Activated naive CD4-positive, alpha-beta T cell treated with anti-CD3 and anti-CD28 coated beads, Interleukin-2, amount 10 ng/mL, durations not matched to agents 7 days and 5 days (primary cell): ENCODE data around the gene ARHGAP40.
A peak's percentile ranks its signal among the peaks of the same experiment; 100 is the strongest.

Experiments used
- CTCF ChIA-PET: fragments of 350-600 bp; sonication (Branson Sonifier 250); formaldehyde crosslinking; loops from one replicate; lab custom pipeline; 2021; ENCODE audit warnings: antibody characterized with exemption; lab: Charles Lee
- DNase-seq: peaks from one replicate; pipeline ENCODE4 v3.0.0-alpha.2; 2020
- H3K27ac Mint-ChIP-seq: one replicate; pipeline ENCODE4 v1.8.0; 2021; ENCODE audit warnings: mild to moderate bottlenecking, moderate library complexity, mixed read lengths
- H3K27me3 Mint-ChIP-seq: one replicate; pipeline ENCODE4 v1.8.0; 2021; ENCODE audit warnings: mild to moderate bottlenecking, mixed read lengths
- H3K36me3 Mint-ChIP-seq: one replicate; pipeline ENCODE4 v1.8.0; 2021; ENCODE audit warnings: mixed read lengths
- H3K4me1 Mint-ChIP-seq: one replicate; pipeline ENCODE4 v1.8.0; 2021; ENCODE audit warnings: mixed read lengths
- H3K4me3 Mint-ChIP-seq: one replicate; pipeline ENCODE4 v1.8.0; 2021; ENCODE audit warnings: mild to moderate bottlenecking, moderate library complexity, mixed read lengths
- H3K9me3 Mint-ChIP-seq: one replicate; pipeline ENCODE4 v1.8.0; 2021; ENCODE audit warnings: mixed read lengths

ARHGAP40 gene

DNA sequence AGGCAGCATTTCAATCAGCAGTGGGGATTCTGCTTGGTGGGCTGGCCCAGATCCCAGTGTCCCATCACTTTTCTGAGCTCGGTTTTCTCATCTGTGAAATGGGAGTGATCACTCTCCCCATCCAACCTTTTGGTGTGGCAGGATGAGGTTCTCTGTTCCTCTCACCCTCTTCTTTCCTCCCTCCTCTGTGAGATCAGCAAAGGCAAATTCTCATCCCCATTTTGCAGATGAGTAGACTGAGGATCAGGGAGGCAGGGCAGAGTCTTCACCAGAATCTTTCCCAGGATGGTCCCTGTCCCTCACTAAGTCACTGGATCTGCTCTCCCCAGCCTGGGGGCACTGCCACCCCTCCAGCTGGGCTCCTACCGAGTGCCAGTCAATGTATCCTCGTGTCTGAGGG lies 62.1 kb downstream of the ARHGAP40 start:
- no peaks in the 10 kb centered on the region for H3K9me3 Mint-ChIP-seq
- no peaks in the 10 kb centered on the region for H3K36me3 Mint-ChIP-seq
- DNase-seq: no peak
- H3K27me3 Mint-ChIP-seq: peaks cover 60% of the 10 kb centered on the region
- no peak overlapping the region for H3K27ac Mint-ChIP-seq
- no peak overlapping the region for H3K4me3 Mint-ChIP-seq
- no peaks in the 10 kb centered on the region for H3K4me1 Mint-ChIP-seq
- CTCF ChIA-PET: no interaction called here

DNA sequence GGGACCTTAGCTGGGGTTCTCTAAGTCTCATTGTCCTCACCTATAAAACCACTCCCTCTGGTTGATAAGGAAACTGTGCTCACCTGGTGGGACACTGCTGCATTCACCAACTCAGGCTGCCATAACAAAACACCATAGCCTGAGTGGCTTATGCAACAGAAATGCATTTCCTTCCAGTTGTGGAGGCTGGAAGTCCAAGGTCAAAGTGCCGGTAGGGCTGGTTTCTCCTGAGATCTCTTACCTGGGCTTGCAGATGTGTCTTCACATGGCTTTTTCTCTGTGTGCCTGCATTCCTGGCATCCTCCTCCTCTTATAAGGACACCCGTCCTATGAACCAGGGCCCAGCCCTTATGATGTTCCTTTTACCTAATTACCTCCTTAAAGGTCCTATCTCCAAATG lies 62.7 kb downstream of the ARHGAP40 start:
- H3K9me3 Mint-ChIP-seq: no peaks in the 10 kb centered on the region
- no peaks in the 10 kb centered on the region for H3K36me3 Mint-ChIP-seq
- CTCF ChIA-PET: interaction anchor here (0.6 kb wide), 1 partner anchor 386 kb away, joined by 3 read pairs; no protein-coding TSS in a partner anchor
- DNase-seq: no peak
- no peak overlapping the region for H3K27ac Mint-ChIP-seq
- H3K27me3 Mint-ChIP-seq: peaks cover 61% of the 10 kb centered on the region
- H3K4me1 Mint-ChIP-seq: no peaks in the 10 kb centered on the region
- no peak overlapping the region for H3K4me3 Mint-ChIP-seq

DNA sequence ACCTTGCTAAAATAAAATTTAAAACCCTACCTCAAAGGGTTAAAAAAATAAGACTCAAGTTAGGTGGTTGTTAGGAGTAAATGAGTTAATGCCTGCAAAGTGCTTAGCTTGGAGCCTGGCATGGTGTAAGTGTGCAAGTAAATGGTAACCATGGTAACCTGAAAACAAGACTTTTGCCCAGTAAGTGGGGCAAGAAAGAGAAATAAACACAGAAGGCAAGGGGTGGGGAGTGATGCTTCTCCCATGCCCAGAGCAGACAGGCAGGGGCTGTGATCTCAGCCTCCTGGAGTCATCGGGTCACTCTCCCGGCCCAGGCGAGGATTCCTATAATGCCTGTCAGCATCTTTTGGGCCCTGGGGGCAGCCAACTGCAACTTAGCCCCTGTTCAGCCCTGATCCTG lies 63.5 kb downstream of the ARHGAP40 start:
- H3K4me3 Mint-ChIP-seq: no peak overlapping the region
- no peak for DNase-seq
- peaks cover 65% of the 10 kb centered on the region for H3K27me3 Mint-ChIP-seq
- H3K27ac Mint-ChIP-seq: no peak overlapping the region
- CTCF ChIA-PET: no interaction called here
- H3K36me3 Mint-ChIP-seq: no peaks in the 10 kb centered on the region
- H3K9me3 Mint-ChIP-seq: no peaks in the 10 kb centered on the region
- no peaks in the 10 kb centered on the region for H3K4me1 Mint-ChIP-seq

DNA sequence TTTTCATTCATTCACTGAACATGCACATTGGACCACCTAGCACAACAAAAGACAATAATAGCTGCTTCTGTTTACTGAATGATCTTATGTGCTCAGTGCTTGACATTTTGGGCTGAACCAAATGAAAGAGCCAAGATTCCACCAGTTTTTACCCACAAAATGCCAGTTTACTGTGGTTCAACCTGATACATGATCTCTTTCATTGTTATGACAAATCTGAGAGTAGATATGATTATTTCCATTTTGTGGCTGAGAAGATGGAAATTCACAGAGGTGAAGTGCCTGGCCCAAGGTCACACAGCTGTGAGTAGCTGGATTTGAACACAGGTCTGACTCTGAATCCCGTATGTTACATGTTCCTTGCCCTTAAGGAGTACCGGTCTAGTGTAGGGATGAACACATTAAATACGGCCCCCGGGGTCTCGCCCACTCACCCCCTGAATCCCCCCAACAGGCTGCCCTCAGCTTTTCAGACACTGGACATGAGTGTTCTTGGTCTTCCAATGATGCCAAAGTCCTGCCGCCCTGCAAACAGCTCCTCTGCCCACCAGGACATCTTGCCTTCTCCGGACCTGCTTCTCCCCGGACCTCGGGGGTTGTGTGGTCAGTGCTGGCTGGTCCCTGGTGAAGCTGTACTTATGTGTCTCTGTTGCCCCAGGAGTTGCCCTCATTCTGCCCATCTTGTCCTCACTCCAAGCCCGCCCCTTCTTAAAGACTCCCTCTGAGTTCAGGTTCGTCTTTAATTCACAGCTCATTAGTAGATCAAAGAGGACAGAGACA lies 64.1 kb downstream of the ARHGAP40 start:
- DNase-seq: no peak
- H3K9me3 Mint-ChIP-seq: no peaks in the 10 kb centered on the region
- no peaks in the 10 kb centered on the region for H3K4me1 Mint-ChIP-seq
- no peaks in the 10 kb centered on the region for H3K36me3 Mint-ChIP-seq
- H3K4me3 Mint-ChIP-seq: no peak overlapping the region
- peaks cover 69% of the 10 kb centered on the region for H3K27me3 Mint-ChIP-seq
- CTCF ChIA-PET: interaction anchor here (0.7 to 0.8 kb wide), 2 partner anchors 16 to 60 kb away, joined by 3 read pairs; no protein-coding TSS in a partner anchor
- no peak overlapping the region for H3K27ac Mint-ChIP-seq

DNA sequence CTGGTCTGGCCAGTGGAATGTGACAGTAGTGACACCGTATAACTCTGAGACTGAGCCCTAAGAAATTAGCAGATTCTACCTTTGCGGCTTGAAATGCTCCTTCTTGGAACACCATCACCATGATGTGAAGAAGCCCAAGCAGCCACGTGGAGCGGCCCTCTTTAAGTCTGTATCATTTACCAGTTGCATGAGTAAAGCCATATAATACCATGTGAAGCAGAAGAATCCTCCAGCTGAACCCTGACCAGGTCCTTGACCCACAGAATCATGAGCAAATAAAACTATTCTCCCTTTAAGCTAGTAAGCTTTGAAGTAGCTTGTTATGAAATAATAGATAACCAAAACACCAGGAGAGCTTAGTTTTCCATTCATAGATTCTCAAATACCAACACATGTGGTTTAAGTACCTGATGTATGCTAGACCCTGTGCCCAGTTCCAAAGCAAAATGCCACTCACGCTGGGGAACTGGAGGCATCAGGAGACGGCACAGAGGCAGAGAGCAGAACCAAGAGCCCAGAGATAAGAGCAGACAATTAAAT lies 65.9 kb downstream of the ARHGAP40 start:
- H3K4me1 Mint-ChIP-seq: no peaks in the 10 kb centered on the region

GRCh38 chr20:38669688-38670087 lies 68.1 kb downstream of the ARHGAP40 start:
- Mint-ChIP-seq H3K9me3 (no peaks in the 10 kb centered on the region), H3K27me3 (peaks cover 96% of the 10 kb centered on the region), H3K4me3 (no peak overlapping the region), H3K36me3 (no peaks in the 10 kb centered on the region), H3K27ac (no peak overlapping the region), H3K4me1 (peaks cover 13% of the 10 kb centered on the region)
- DNase-seq: no peak
- CTCF ChIA-PET: interaction anchor here (1.4 kb wide), 1 partner anchor 10 kb away, joined by 9 read pairs; no protein-coding TSS in a partner anchor

More for the DNA sequence above, 65.9 kb downstream of the ARHGAP40 start:
- Mint-ChIP-seq H3K9me3 (no peaks in the 10 kb centered on the region), H3K4me3 (no peak overlapping the region), H3K27ac (no peak overlapping the region), H3K27me3 (peaks cover 87% of the 10 kb centered on the region), H3K36me3 (no peaks in the 10 kb centered on the region)
- DNase-seq: no peak
- CTCF ChIA-PET: interaction anchor here (0.6 to 0.9 kb wide), 2 partner anchors 9 to 64 kb away, joined by 4 read pairs; no protein-coding TSS in a partner anchor

DNA sequence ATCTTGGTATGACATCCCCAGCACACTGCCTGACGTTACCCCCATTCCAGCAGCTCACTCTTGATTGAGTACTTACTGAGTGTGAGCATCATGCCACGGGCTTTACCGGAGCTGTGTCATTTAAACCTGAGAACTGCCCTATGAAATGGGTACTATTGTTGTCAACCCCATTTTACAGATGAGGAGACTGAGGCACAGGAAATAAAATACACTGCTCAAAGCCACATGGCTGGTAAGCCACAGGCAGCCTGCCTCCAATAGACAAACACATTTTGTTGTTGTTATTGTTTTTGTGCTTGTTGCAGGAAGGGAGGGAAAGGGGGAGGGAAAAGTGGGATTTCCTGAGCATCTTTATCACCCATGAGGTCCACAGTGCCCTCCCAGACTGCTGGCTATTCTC lies 69.2 kb downstream of the ARHGAP40 start:
- peaks cover 15% of the 10 kb centered on the region for H3K4me1 Mint-ChIP-seq
- H3K27ac Mint-ChIP-seq: no peak overlapping the region
- CTCF ChIA-PET: no interaction called here
- H3K4me3 Mint-ChIP-seq: no peak overlapping the region
- peaks cover 97% of the 10 kb centered on the region for H3K27me3 Mint-ChIP-seq
- H3K9me3 Mint-ChIP-seq: no peaks in the 10 kb centered on the region
- DNase-seq: no peak
- H3K36me3 Mint-ChIP-seq: no peaks in the 10 kb centered on the region

DNA sequence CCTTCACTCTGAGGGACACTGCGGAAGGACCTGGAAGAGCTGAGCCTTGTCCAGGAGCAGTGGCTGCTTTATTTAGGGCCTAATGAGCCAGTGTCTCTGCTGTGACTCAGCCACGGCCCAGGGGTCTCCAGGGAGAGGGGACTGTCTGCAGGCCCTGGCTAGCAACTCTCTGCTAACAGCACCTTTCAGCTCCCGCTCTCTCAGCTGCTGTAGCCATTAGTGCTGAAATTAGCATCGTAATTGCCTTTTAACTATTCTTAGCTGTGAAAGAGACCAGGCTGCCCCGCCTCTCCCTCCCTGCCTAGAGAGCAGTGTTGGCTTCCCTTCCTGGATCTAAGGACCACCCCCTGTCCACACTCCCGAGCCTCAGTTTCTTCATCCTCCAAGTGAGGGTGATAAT lies 69.6 kb downstream of the ARHGAP40 start:
- H3K27me3 Mint-ChIP-seq: peaks cover 94% of the 10 kb centered on the region
- H3K9me3 Mint-ChIP-seq: no peaks in the 10 kb centered on the region
- H3K4me3 Mint-ChIP-seq: no peak overlapping the region
- no peak for DNase-seq
- CTCF ChIA-PET: no interaction called here
- H3K4me1 Mint-ChIP-seq: peaks cover 15% of the 10 kb centered on the region
- no peak overlapping the region for H3K27ac Mint-ChIP-seq
- H3K36me3 Mint-ChIP-seq: no peaks in the 10 kb centered on the region

DNA sequence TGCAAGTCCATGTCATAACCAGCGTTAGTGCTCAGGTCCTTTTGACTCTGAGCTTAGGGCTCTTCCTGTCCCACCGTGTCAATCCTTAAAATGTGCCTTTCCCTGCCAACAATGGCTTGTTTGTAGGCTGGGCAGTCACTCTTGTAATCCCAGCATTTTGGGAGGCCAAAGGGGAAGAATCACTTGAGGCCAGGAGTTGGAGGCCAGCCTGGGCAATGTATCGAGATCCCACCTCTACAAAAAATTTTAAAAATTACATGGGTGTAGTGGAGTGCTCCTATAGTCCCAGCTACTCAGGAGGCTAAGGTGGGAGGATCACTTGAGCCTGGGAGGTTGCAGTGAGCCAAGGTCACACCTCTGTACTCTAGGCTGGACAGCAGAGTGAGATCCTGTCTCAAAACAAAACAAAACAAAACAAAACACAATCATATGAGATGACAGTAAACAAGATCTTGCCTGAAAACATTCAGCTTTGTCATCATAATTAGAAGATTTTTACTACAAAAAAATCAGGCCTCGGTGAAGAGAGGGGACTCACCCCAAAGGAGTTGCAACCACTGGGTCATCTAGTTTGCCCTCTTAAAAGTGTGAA lies 70.2 kb downstream of the ARHGAP40 start:
- CTCF ChIA-PET: no interaction called here
- Mint-ChIP-seq H3K4me3 (no peak overlapping the region), H3K27ac (no peak overlapping the region), H3K4me1 (peaks cover 15% of the 10 kb centered on the region), H3K9me3 (no peaks in the 10 kb centered on the region), H3K27me3 (peaks cover 94% of the 10 kb centered on the region), H3K36me3 (no peaks in the 10 kb centered on the region)
- no peak for DNase-seq

DNA sequence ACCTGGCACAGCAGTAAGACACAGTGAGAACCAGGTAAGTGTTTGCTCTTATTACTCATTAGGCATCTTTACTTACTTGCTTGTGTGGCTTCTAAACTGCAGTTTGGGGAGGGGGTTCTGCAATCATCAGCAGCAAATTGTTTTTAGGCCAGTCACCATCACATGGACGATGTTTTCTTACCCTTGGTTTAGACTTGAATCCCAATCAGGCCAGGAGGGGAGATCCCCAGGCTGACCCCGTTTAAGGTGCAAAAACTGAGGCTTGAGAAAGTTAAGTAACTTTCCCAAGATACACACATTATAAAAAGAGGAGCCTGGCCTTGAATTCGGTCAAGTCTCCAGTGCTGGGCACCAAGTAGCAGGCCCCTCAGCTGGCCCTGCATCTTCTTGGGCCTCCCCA lies 70.9 kb downstream of the ARHGAP40 start:
- peaks cover 92% of the 10 kb centered on the region for H3K27me3 Mint-ChIP-seq
- no peak overlapping the region for H3K27ac Mint-ChIP-seq
- no peak for DNase-seq
- CTCF ChIA-PET: interaction anchor here (1.9 kb wide), 1 partner anchor 14 kb away, joined by 5 read pairs; no protein-coding TSS in a partner anchor
- no peak overlapping the region for H3K4me3 Mint-ChIP-seq
- no peaks in the 10 kb centered on the region for H3K36me3 Mint-ChIP-seq
- peaks cover 15% of the 10 kb centered on the region for H3K4me1 Mint-ChIP-seq
- no peaks in the 10 kb centered on the region for H3K9me3 Mint-ChIP-seq

- no peaks in the 10 kb centered on the region for H3K9me3 Mint-ChIP-seq
- DNase-seq: no peak
- no peaks in the 10 kb centered on the region for H3K36me3 Mint-ChIP-seq
- CTCF ChIA-PET: interaction anchor here (1.9 kb wide), 1 partner anchor 15 kb away, joined by 5 read pairs; no protein-coding TSS in a partner anchor
- peaks cover 86% of the 10 kb centered on the region for H3K27me3 Mint-ChIP-seq
- H3K4me1 Mint-ChIP-seq: peaks cover 15% of the 10 kb centered on the region
- H3K4me3 Mint-ChIP-seq: peak overlapping the region; percentile 73
- no peak overlapping the region for H3K27ac Mint-ChIP-seq
Observed at GRCh38 chr20:38673261-38673660, 71.7 kb downstream of the ARHGAP40 start.

DNA sequence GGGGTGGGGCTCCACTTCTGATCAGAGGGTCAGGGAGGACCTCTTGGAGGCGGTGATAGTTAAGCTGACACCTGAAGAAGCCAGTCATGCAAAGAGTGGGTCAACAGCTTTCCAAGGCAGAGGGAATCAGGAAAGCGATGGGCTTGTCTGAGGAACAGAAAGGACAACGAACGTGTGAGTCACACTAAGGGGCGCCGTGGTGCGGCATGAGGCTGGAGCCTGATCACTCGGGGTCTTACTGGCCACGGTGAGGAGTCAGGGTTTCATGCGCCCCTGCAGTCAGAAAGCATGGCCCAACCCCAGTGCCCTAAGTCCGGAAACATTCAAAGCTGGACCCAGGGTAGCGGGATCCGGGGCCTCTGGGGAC lies 72.1 kb downstream of the ARHGAP40 start:
- H3K27me3 Mint-ChIP-seq: peaks cover 82% of the 10 kb centered on the region
- H3K4me1 Mint-ChIP-seq: peaks cover 15% of the 10 kb centered on the region
- no peak overlapping the region for H3K27ac Mint-ChIP-seq
- H3K36me3 Mint-ChIP-seq: no peaks in the 10 kb centered on the region
- CTCF ChIA-PET: interaction anchor here (1.9 kb wide), 1 partner anchor 15 kb away, joined by 5 read pairs; no protein-coding TSS in a partner anchor
- H3K9me3 Mint-ChIP-seq: no peaks in the 10 kb centered on the region
- H3K4me3 Mint-ChIP-seq: peak overlapping the region; percentile 73
- no peak for DNase-seq

DNA sequence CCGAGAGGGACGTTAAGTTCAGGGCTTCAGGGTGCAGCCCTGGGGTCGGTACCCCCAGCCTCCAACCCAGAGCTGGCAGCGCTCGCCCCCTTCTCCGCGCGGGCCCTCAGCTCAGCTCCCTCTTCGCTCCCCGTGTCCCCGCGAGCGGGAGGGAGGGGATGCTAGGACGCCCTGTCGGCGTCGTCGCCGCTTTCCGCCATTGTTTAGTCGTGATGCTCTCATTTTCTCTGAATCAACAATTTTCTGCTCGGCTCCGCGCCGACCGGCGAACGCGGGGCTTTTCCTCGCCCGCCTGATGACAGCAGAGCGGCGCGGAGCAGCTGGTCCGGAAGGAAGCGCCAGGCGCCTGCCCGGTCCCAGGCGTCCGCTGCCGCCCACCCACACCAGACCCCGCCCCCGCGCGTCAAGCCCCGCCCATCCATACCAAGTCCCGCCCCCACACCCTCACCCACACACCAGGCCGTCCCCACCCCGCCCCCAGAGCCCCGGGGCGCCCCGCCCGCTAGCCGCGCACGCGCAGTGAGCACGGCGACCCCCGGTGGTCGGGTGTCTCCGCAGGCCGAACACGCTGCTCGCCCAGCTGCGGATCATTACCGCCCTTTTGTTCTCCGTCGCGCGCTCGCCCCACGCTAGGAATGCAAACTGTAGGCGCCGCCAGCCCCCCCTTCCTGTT lies 72.6 kb downstream of the ARHGAP40 start:
- Mint-ChIP-seq H3K4me1 (peaks cover 15% of the 10 kb centered on the region), H3K9me3 (no peaks in the 10 kb centered on the region), H3K4me3 (peak overlapping the region; percentile 73), H3K27me3 (peaks cover 76% of the 10 kb centered on the region), H3K36me3 (no peaks in the 10 kb centered on the region), H3K27ac (no peak overlapping the region)
- peak; percentile 64 for DNase-seq
- CTCF ChIA-PET: interaction anchor here (1.9 kb wide), 1 partner anchor 16 kb away, joined by 5 read pairs; no protein-coding TSS in a partner anchor

GRCh38 chr20:38674765-38675133 lies 73.1 kb downstream of the ARHGAP40 start:
- CTCF ChIA-PET: no interaction called here
- DNase-seq: no peak
- peaks cover 15% of the 10 kb centered on the region for H3K4me1 Mint-ChIP-seq
- no peak overlapping the region for H3K27ac Mint-ChIP-seq
- no peaks in the 10 kb centered on the region for H3K36me3 Mint-ChIP-seq
- H3K4me3 Mint-ChIP-seq: peak overlapping the region; percentile 61
- H3K9me3 Mint-ChIP-seq: no peaks in the 10 kb centered on the region
- H3K27me3 Mint-ChIP-seq: peaks cover 71% of the 10 kb centered on the region
